MM.1S (cell line): ENCODE measurements around the gene ATP6V1F.

Source experiments
- DNase-seq: peaks from one replicate; pipeline ENCODE4 v3.0.0-alpha.2; 2015
- H2AFZ ChIP-seq: fragments of 300-600 bp; sonication (generic); 2 replicates; pipeline ENCODE4 v1.6.0; 2016; ENCODE audit warnings: antibody characterized with exemption, low read length
- H3F3A ChIP-seq: fragments of 300-600 bp; sonication (generic); 2 replicates; pipeline ENCODE4 v1.6.1; 2016; ENCODE audit warnings: mild to moderate bottlenecking, antibody characterized with exemption, low read length, moderate library complexity, mixed read lengths; ENCODE audit not compliant: insufficient read depth
- H3K27ac ChIP-seq: fragments of 300-600 bp; sonication (generic); 2 replicates; pipeline ENCODE4 v1.5.1; 2016; ENCODE audit warnings: mild to moderate bottlenecking, low read length
- H3K27me3 ChIP-seq: fragments of 300-600 bp; sonication (generic); replicated peaks from 2 replicates; pipeline ENCODE4 v1.6.0; 2016; ENCODE audit warnings: low read length; ENCODE audit not compliant: insufficient read depth
- H3K36me3 ChIP-seq: fragments of 300-600 bp; sonication (generic); replicated peaks from 2 replicates; pipeline ENCODE4 v1.6.1; 2016; ENCODE audit warnings: mild to moderate bottlenecking, low read length, mixed read lengths; ENCODE audit not compliant: insufficient read depth
- H3K4me1 ChIP-seq: fragments of 300-600 bp; sonication (generic); 2 replicates; pipeline ENCODE4 v1.6.1; 2016; ENCODE audit warnings: low read length, mixed read lengths
- H3K4me2 ChIP-seq: fragments of 300-600 bp; sonication (generic); 2 replicates; pipeline ENCODE4 v1.6.0; 2016; ENCODE audit warnings: low read depth, low read length
- H3K4me3 ChIP-seq: fragments of 300-600 bp; sonication (generic); 2 replicates; pipeline ENCODE4 v1.5.1; 2016; ENCODE audit warnings: low read length, mixed read lengths
- H3K79me2 ChIP-seq: fragments of 300-600 bp; sonication (generic); 2 replicates; pipeline ENCODE4 v1.6.1; 2016; ENCODE audit warnings: mixed run types, low read length, mixed read lengths
- H3K9ac ChIP-seq: fragments of 300-600 bp; sonication (generic); 2 replicates; pipeline ENCODE4 v1.6.1; 2016; ENCODE audit warnings: low read length, mixed read lengths
- H3K9me2 ChIP-seq: fragments of 300-600 bp; sonication (generic); replicated peaks from 2 replicates; pipeline ENCODE4 v1.6.1; 2016; ENCODE audit warnings: mild to moderate bottlenecking, low read length, mixed read lengths; ENCODE audit not compliant: insufficient read depth
- H3K9me3 ChIP-seq: fragments of 300-600 bp; sonication (generic); replicated peaks from 2 replicates; pipeline ENCODE4 v1.6.1; 2016; ENCODE audit warnings: mild to moderate bottlenecking, low read length, mixed read lengths; ENCODE audit not compliant: insufficient read depth
- H4K20me1 ChIP-seq: fragments of 300-600 bp; sonication (generic); 2 replicates; pipeline ENCODE4 v1.6.1; 2016; ENCODE audit warnings: mild to moderate bottlenecking, low read length, moderate library complexity, mixed read lengths; ENCODE audit not compliant: insufficient read depth
- EZH2 ChIP-seq: fragments of 300-600 bp; sonication (generic); optimal IDR thresholded peaks from 2 replicates; pipeline ENCODE3; 2017; ENCODE audit warnings: low read depth, mild to moderate bottlenecking, antibody characterized with exemption, low read length, mixed read lengths
- EZH2phosphoT487 ChIP-seq: fragments of 300-600 bp; sonication (generic); IDR thresholded peaks from 2 replicates; pipeline ENCODE4 v1.6.1; 2018; ENCODE audit warnings: antibody characterized with exemption, low read length
- TF ChIP-seq, protein P1 (sequence below): fragments of 300-600 bp; sonication (generic); IDR thresholded peaks from 2 replicates; pipeline ENCODE4 v1.5.1; 2016; ENCODE audit warnings: antibody characterized with exemption, low read length, mixed read lengths

Gene ATP6V1F

DNA sequence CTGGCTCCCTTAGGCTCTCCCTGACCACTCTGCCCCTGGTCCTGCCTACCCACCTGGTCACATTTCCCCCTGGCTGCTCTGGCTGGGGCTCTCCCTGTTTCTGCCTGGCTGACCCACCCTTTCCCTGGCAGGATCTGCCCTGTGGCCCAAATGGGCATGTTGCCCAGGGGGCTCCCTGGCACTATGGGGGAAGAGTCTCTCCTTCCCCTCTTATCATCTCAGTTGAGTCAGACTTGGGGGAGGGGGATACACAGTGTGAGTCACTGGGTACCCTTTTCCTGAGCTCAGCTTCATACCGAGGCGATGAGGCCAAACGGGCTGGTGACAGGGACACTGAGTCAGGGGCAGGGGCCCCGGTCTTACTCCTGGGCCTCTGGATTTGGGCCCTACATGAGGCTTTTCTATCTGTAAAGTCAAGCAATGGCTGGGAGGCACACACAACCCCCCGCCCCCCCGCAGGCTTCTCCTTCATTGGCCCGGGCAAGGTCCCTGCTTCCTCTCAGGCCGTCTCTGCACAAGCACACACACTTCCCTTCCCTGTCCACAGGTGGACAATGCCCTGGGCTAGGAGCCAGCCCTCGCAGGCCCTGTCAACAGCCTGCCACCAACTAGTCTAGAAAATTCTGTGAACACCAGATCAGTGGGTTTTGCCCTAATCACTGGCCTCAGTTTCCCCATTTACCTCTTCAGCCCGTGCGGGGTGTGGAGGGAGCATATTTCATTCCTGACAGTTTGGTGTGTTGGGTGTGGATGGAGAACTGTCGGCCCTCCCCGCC is 33.1 kb upstream of the ATP6V1F start:
- Histone ChIP-seq H3K79me2 (no peaks in the 10 kb centered on the region), H3K4me3 (no peak overlapping the region; the same call in 1 of the 2 replicates), H3K4me2 (no peak overlapping the region), H4K20me1 (no peaks in the 10 kb centered on the region), H3K9me3 (no peaks in the 10 kb centered on the region), H3K4me1 (no peaks in the 10 kb centered on the region; the same call in 1 of the 2 replicates), H3K9me2 (no peaks in the 10 kb centered on the region), H2AFZ (no peak overlapping the region), H3K27ac (no peak overlapping the region), H3K9ac (no peak overlapping the region), H3F3A (no peaks in the 10 kb centered on the region), H3K27me3 (peaks cover 38% of the 10 kb centered on the region), H3K36me3 (no peaks in the 10 kb centered on the region)
- no peak for TF ChIP-seq EZH2
- TF ChIP-seq, protein P1, sequence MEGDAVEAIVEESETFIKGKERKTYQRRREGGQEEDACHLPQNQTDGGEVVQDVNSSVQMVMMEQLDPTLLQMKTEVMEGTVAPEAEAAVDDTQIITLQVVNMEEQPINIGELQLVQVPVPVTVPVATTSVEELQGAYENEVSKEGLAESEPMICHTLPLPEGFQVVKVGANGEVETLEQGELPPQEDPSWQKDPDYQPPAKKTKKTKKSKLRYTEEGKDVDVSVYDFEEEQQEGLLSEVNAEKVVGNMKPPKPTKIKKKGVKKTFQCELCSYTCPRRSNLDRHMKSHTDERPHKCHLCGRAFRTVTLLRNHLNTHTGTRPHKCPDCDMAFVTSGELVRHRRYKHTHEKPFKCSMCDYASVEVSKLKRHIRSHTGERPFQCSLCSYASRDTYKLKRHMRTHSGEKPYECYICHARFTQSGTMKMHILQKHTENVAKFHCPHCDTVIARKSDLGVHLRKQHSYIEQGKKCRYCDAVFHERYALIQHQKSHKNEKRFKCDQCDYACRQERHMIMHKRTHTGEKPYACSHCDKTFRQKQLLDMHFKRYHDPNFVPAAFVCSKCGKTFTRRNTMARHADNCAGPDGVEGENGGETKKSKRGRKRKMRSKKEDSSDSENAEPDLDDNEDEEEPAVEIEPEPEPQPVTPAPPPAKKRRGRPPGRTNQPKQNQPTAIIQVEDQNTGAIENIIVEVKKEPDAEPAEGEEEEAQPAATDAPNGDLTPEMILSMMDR: no peak
- no peak for TF ChIP-seq EZH2phosphoT487
- DNase-seq: no peak

DNA sequence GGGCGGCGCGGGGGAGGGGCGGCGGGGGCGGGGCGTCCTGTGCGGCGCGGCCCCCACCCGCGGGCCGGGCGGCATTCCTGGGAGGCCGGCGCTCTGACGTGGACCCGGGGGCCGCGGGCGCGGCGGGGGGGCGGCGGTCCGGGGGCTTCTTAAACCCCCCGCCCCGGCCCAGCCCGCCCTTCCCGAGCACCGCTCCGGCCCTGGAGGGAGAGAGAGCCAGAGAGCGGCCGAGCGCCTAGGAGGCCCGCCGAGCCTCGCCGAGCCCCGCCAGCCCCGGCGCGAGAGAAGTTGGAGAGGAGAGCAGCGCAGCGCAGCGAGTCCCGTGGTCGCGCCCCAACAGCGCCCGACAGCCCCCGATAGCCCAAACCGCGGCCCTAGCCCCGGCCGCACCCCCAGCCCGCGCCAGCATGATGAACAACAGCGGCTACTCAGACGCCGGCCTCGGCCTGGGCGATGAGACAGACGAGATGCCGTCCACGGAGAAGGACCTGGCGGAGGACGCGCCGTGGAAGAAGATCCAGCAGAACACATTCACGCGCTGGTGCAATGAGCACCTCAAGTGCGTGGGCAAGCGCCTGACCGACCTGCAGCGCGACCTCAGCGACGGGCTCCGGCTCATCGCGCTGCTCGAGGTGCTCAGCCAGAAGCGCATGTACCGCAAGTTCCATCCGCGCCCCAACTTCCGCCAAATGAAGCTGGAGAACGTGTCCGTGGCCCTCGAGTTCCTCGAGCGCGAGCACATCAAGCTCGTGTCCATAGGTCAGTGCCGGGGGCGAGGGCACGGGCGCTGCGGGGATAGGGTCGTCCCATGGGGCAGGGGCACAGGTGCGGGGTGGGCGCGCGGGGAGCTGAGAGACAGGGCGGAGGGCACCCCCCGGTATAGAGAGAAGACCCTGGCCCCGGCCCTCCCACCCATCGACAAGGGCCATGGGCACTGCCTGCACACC is 32.2 kb upstream of the ATP6V1F start, which contains the start of gene FLNC:
TSS of gene FLNC (plus strand) at position 176 of the 947 bp plus-strand sequence. CDS start at position 408, 232 bp downstream.
- no peaks in the 10 kb centered on the region for H3K9me3 ChIP-seq
- DNase-seq: no peak
- H3K4me3 ChIP-seq: peak within 1 kb of the TSS; percentile 31
- H3K79me2 ChIP-seq: no peaks in the 10 kb centered on the region
- TF ChIP-seq, protein P1: no peak
- no peak for TF ChIP-seq EZH2phosphoT487
- TF ChIP-seq EZH2: no peak
- H3K36me3 ChIP-seq: no peaks in the 10 kb centered on the region
- H3F3A ChIP-seq: no peaks in the 10 kb centered on the region
- H4K20me1 ChIP-seq: no peaks in the 10 kb centered on the region
- peak within 1 kb of the TSS; percentile 69 for H3K4me2 ChIP-seq
- H3K9ac ChIP-seq: no peak within 1 kb of the TSS
- no peak within 1 kb of the TSS for H3K27ac ChIP-seq
- peak within 1 kb of the TSS; percentile 54; the same call in 1 of the 2 replicates for H2AFZ ChIP-seq
- H3K27me3 ChIP-seq: peaks cover 45% of the 10 kb centered on the region
- H3K9me2 ChIP-seq: no peaks in the 10 kb centered on the region
- no peaks in the 10 kb centered on the region; the same call in 1 of the 2 replicates for H3K4me1 ChIP-seq

DNA sequence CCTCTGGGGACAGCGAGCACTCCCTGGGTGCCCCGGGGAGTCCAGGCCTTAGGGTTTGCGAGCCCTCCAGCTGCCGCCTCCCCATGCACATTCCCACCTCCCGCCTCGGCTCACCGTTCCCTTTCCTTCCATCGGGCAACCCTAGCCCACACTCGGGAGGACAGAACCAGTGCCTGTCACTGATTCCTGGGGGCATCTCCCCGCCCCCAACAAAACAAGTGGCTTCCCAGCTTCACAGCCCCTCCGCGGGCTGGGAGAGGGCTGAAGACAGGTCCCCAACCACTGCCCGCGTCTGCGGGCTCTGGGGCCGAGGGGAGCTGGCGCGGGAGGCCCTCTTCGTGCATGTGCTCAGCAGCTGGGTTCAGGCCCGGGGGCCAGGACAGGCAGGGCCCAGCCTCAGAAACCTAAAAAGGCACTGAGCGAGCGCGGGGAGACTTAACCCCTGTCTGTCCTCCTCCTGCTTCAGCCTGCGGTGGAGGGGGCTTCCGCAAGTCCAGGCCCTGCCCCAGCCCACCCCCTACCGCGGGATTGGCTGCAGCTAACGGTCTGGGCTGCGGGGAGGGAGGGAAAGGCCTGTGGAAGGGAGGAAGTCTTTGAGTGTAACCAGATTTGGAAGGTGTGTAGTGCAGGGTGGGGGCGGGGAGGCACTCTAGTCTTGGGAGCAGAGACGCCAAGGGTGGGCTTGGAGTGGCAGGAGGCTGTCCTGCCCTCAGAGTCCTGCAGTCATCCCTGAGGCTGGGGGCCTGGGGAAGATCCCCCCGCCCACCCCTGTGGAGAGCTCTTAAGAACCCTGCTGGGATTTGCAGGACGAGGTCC is 31.3 kb upstream of the ATP6V1F start:
- Histone ChIP-seq H3F3A (no peaks in the 10 kb centered on the region), H3K4me2 (no peak overlapping the region), H3K9ac (no peak overlapping the region), H2AFZ (no peak overlapping the region), H3K27me3 (peaks cover 49% of the 10 kb centered on the region), H3K9me3 (no peaks in the 10 kb centered on the region), H3K27ac (no peak overlapping the region), H4K20me1 (no peaks in the 10 kb centered on the region), H3K79me2 (no peaks in the 10 kb centered on the region), H3K4me1 (no peaks in the 10 kb centered on the region; the same call in 1 of the 2 replicates), H3K4me3 (no peak overlapping the region), H3K36me3 (no peaks in the 10 kb centered on the region), H3K9me2 (no peaks in the 10 kb centered on the region)
- no peak for TF ChIP-seq EZH2
- DNase-seq: no peak
